Measurements from ENCODE around the gene RTN3.
A peak's percentile ranks its signal among the peaks of the same experiment; 100 is the strongest.
"Not testable (repeated sequence)": the region's sequence is repeated elsewhere in the genome, so short reads cannot be mapped to it uniquely, and the experiment has no call there.

RTN3 gene

DNA sequence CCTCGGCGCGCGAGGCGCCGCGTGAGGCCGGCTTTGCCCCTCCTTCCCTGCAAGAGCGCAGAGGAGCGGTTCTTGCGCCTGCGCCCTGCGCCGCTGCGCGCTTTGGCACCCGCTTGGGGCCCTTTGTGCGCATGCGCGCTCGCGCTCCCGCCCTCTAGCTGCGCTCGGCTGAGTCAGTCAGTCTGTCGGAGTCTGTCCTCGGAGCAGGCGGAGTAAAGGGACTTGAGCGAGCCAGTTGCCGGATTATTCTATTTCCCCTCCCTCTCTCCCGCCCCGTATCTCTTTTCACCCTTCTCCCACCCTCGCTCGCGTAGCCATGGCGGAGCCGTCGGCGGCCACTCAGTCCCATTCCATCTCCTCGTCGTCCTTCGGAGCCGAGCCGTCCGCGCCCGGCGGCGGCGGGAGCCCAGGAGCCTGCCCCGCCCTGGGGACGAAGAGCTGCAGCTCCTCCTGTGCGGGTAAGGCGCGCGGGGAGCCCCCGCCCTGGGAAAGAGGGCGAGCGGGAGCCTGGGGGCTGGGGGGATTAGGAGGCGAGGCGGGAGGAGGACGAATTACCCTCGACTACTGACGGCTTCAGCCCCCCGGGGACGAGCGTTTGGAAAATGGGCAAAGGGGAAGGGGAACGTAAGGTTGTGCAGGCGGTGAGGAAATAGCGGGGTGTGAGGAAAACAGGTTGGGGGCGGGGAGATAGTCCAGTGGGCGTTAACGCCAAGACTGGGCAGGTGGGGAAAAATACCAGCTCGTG, at the start of gene RTN3:
Gene RTN3, plus strand, starts transcription at position 180 of the 745 bp plus-strand sequence. Its CDS starts 137 bp downstream, at position 317.
- no peaks in the 10 kb centered on the region for H3K9me3 ChIP-seq (ENCODE audit: control insufficient read depth, insufficient read depth, low read length)
- peak within 1 kb of the TSS; percentile 87 for H3K9ac ChIP-seq (ENCODE audit: low read depth, low read length)
- no peaks in the 10 kb centered on the region for H3K27me3 ChIP-seq (ENCODE audit: control insufficient read depth, insufficient read depth, low read length)
- peaks cover 3% of the 10 kb centered on the region for H3K4me1 ChIP-seq (ENCODE audit: control insufficient read depth, insufficient read depth, low read length)
- no peaks in the 10 kb centered on the region for H3K36me3 ChIP-seq (ENCODE audit: control insufficient read depth, insufficient read depth, low read length)
- H3K4me3 ChIP-seq (ENCODE audit: low read depth, low read length) = peak within 1 kb of the TSS; percentile 99

DNA sequence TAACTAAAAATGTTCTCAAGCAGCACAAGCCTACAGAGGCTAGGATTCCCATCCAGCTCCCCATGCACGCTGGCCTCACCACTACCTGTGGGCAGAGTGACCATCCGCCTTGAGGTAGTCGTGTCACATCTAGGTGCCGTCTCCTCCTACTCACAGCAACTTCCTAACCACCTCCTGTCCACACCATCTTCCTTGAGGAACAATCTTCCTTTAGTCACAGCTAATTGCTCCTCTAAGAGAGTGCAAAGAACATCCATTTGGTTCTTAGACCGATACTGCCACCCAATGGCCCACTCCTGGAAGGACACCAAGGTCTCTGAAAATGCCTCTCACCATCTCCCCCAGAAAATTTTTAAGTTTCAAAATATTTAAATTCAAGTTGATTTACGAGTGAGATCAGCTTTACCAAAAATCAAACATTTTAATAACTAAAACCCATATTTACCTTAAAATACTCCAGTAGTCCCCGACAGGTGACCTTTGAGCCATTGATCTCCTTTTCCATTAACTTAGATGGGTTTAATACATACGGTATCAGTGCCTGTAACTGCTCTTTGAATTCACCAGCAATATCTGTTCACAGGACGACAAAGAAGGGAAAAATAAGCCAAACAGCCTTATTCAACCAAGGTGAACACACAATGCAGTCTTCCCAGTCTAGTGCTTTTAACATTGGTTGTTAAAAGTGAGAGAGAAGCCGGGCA, 45.4 kb upstream of the RTN3 start:
- Histone ChIP-seq H3K4me3 (ENCODE audit: low read depth, low read length) (no peak overlapping the region), H3K9me3 (ENCODE audit: control insufficient read depth, insufficient read depth, low read length) (no peaks in the 10 kb centered on the region), H3K27me3 (ENCODE audit: control insufficient read depth, insufficient read depth, low read length) (no peaks in the 10 kb centered on the region), H3K9ac (ENCODE audit: low read depth, low read length) (no peak overlapping the region), H3K4me1 (ENCODE audit: control insufficient read depth, insufficient read depth, low read length) (peaks cover 3% of the 10 kb centered on the region), H3K36me3 (ENCODE audit: control insufficient read depth, insufficient read depth, low read length) (peaks cover 8% of the 10 kb centered on the region)

GRCh38 chr11:63638436-63638835, 42.9 kb upstream of the RTN3 start:
- H3K36me3 ChIP-seq (ENCODE audit: control insufficient read depth, insufficient read depth, low read length); H3K4me1 ChIP-seq (ENCODE audit: control insufficient read depth, insufficient read depth, low read length); H3K9ac ChIP-seq (ENCODE audit: low read depth, low read length); H3K9me3 ChIP-seq (ENCODE audit: control insufficient read depth, insufficient read depth, low read length); H3K27me3 ChIP-seq (ENCODE audit: control insufficient read depth, insufficient read depth, low read length); H3K4me3 ChIP-seq (ENCODE audit: low read depth, low read length): not testable (repeated sequence)

DNA sequence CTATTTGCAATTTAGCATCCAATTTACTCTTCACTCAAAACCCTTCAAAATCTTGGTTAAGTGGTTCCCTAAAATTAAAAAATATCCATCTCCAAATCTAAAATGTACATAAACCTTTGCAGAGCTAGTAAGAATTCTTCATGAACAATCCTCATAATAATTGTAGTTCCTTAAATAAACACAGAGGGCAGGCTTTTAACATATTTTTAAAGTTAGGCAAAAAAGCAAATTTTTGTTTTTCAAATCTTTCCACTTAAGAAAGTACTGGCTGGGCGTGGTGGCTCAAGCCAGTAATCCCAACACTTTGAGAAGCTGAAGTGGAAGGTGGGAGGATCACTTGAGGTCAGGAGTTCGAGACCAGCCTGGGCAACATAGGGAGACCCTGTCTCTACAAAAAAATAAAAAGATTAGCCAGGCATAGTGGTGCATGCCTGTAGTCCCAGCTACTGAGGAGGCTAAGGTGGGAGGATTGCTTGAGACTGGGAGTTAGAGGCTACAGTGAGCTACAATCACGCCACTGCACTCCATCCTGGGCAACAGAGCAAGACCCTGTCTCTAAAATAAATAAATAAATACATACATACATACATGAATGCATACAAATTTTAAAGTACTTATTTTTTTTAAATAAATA, 42.0 kb upstream of the RTN3 start:
- Histone ChIP-seq H3K9ac (ENCODE audit: low read depth, low read length) (no peak overlapping the region), H3K4me3 (ENCODE audit: low read depth, low read length) (no peak overlapping the region), H3K27me3 (ENCODE audit: control insufficient read depth, insufficient read depth, low read length) (no peaks in the 10 kb centered on the region), H3K9me3 (ENCODE audit: control insufficient read depth, insufficient read depth, low read length) (no peaks in the 10 kb centered on the region), H3K36me3 (ENCODE audit: control insufficient read depth, insufficient read depth, low read length) (peaks cover 3% of the 10 kb centered on the region), H3K4me1 (ENCODE audit: control insufficient read depth, insufficient read depth, low read length) (peaks cover 3% of the 10 kb centered on the region)

DNA sequence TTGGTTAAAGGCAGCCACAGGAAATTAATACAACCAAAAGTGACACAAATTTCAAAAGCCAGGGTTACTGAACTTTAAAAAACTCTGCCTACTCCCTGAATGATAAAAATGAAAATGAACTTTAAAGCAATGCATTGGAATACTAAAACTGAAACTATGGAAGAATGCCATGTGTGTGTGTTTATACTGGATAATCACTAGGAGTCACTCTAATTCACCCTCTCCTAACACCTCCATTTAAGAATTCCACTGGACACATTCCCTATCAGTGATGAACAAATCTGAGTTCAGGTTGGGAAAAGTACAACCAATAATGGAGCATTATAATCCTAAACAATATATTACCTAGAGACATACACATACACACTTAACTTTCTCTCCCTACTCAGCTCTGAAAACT, 39.6 kb upstream of the RTN3 start:
- no peaks in the 10 kb centered on the region for H3K9me3 ChIP-seq (ENCODE audit: control insufficient read depth, insufficient read depth, low read length)
- H3K36me3 ChIP-seq (ENCODE audit: control insufficient read depth, insufficient read depth, low read length) = no peaks in the 10 kb centered on the region
- H3K27me3 ChIP-seq (ENCODE audit: control insufficient read depth, insufficient read depth, low read length) = no peaks in the 10 kb centered on the region
- no peaks in the 10 kb centered on the region for H3K4me1 ChIP-seq (ENCODE audit: control insufficient read depth, insufficient read depth, low read length)
- H3K4me3 ChIP-seq (ENCODE audit: low read depth, low read length) = no peak overlapping the region
- no peak overlapping the region for H3K9ac ChIP-seq (ENCODE audit: low read depth, low read length)

DNA sequence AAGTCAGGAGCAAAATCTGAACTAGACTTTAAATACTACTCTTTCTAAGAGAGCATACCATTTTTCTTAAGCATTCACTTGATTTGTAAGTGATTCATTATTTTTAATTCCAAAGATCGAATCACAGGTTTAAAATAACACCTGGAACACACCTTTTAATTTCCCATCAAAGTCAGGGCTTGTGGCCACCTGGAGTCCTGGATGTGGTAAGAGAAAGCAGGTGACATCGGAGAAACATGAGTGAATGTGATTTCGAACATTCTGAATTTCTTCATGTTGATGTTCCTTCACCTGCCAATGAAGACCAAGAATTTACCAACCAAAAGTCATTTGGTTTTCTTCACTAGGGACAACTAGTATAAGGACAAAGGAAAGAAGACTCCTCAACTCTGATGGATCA, 38.1 kb upstream of the RTN3 start:
- Histone ChIP-seq H3K4me3 (ENCODE audit: low read depth, low read length) (no peak overlapping the region), H3K27me3 (ENCODE audit: control insufficient read depth, insufficient read depth, low read length) (no peaks in the 10 kb centered on the region), H3K4me1 (ENCODE audit: control insufficient read depth, insufficient read depth, low read length) (no peaks in the 10 kb centered on the region), H3K9ac (ENCODE audit: low read depth, low read length) (no peak overlapping the region), H3K36me3 (ENCODE audit: control insufficient read depth, insufficient read depth, low read length) (no peaks in the 10 kb centered on the region), H3K9me3 (ENCODE audit: control insufficient read depth, insufficient read depth, low read length) (no peaks in the 10 kb centered on the region)

DNA sequence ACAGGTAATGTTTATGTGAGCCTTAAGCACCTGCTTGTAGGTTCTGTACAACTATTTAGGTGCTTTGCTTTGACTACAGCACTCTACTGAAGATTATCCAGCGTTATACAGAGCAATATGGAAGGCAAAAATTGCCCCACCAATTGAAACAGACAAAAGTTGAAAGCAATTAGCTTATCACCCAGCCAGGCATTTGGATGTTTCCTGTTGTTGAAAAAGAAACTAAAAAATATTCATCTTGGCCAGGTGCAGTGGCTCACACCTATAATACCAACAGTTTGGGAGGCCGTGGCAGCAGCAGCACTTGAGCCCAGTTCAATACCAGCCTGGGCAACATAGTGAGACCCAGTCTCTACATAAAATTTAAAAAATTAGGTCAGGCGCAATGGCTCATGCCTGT, 28.6 kb upstream of the RTN3 start:
- H3K9ac ChIP-seq (ENCODE audit: low read depth, low read length) = no peak overlapping the region
- peaks cover 6% of the 10 kb centered on the region for H3K36me3 ChIP-seq (ENCODE audit: control insufficient read depth, insufficient read depth, low read length)
- no peaks in the 10 kb centered on the region for H3K4me1 ChIP-seq (ENCODE audit: control insufficient read depth, insufficient read depth, low read length)
- H3K4me3 ChIP-seq (ENCODE audit: low read depth, low read length) = no peak overlapping the region
- H3K9me3 ChIP-seq (ENCODE audit: control insufficient read depth, insufficient read depth, low read length) = no peaks in the 10 kb centered on the region
- H3K27me3 ChIP-seq (ENCODE audit: control insufficient read depth, insufficient read depth, low read length) = no peaks in the 10 kb centered on the region

DNA sequence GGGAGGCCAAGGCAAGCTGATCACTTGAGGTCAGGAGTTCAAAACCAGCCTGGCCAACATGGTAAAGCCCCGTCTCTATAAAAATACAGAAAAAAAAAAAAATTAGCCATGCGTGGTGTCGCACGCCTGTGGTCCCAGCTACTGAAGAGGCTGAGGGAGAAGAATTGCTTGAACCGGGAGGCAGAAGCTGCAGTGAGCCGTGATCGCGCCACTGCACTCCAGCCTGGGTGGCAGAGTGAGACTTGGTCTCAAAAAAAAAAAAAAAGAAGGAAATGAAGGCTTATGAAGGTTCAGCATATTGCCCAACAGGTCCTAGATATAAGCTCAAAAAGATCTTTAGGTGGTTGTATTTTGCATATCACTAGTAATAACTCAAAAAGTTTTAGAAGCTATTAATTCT, 20.3 kb upstream of the RTN3 start:
- H3K9me3 ChIP-seq (ENCODE audit: control insufficient read depth, insufficient read depth, low read length) = no peaks in the 10 kb centered on the region
- no peaks in the 10 kb centered on the region for H3K4me1 ChIP-seq (ENCODE audit: control insufficient read depth, insufficient read depth, low read length)
- H3K4me3 ChIP-seq (ENCODE audit: low read depth, low read length) = no peak overlapping the region
- H3K36me3 ChIP-seq (ENCODE audit: control insufficient read depth, insufficient read depth, low read length) = no peaks in the 10 kb centered on the region
- no peak overlapping the region for H3K9ac ChIP-seq (ENCODE audit: low read depth, low read length)
- H3K27me3 ChIP-seq (ENCODE audit: control insufficient read depth, insufficient read depth, low read length) = no peaks in the 10 kb centered on the region

- Histone ChIP-seq H3K4me1 (ENCODE audit: control insufficient read depth, insufficient read depth, low read length) (peaks cover 4% of the 10 kb centered on the region), H3K4me3 (ENCODE audit: low read depth, low read length) (no peak overlapping the region), H3K27me3 (ENCODE audit: control insufficient read depth, insufficient read depth, low read length) (no peaks in the 10 kb centered on the region), H3K36me3 (ENCODE audit: control insufficient read depth, insufficient read depth, low read length) (no peaks in the 10 kb centered on the region), H3K9me3 (ENCODE audit: control insufficient read depth, insufficient read depth, low read length) (no peaks in the 10 kb centered on the region), H3K9ac (ENCODE audit: low read depth, low read length) (no peak overlapping the region)
These were observed 17.5 kb upstream of the RTN3 start for GRCh38 chr11:63663809-63664208.

GRCh38 chr11:63666874-63667273, 14.4 kb upstream of the RTN3 start:
- H3K27me3 ChIP-seq (ENCODE audit: control insufficient read depth, insufficient read depth, low read length) = no peaks in the 10 kb centered on the region
- H3K4me1 ChIP-seq (ENCODE audit: control insufficient read depth, insufficient read depth, low read length) = peaks cover 4% of the 10 kb centered on the region
- no peaks in the 10 kb centered on the region for H3K36me3 ChIP-seq (ENCODE audit: control insufficient read depth, insufficient read depth, low read length)
- H3K4me3 ChIP-seq (ENCODE audit: low read depth, low read length) = no peak overlapping the region
- no peaks in the 10 kb centered on the region for H3K9me3 ChIP-seq (ENCODE audit: control insufficient read depth, insufficient read depth, low read length)
- H3K9ac ChIP-seq (ENCODE audit: low read depth, low read length) = no peak overlapping the region

GRCh38 chr11:63667995-63668795, 13.1 kb upstream of the RTN3 start:
- no peak overlapping the region for H3K4me3 ChIP-seq (ENCODE audit: low read depth, low read length)
- H3K36me3 ChIP-seq (ENCODE audit: control insufficient read depth, insufficient read depth, low read length) = no peaks in the 10 kb centered on the region
- no peaks in the 10 kb centered on the region for H3K9me3 ChIP-seq (ENCODE audit: control insufficient read depth, insufficient read depth, low read length)
- no peak overlapping the region for H3K9ac ChIP-seq (ENCODE audit: low read depth, low read length)
- H3K4me1 ChIP-seq (ENCODE audit: control insufficient read depth, insufficient read depth, low read length) = peaks cover 4% of the 10 kb centered on the region
- H3K27me3 ChIP-seq (ENCODE audit: control insufficient read depth, insufficient read depth, low read length) = no peaks in the 10 kb centered on the region
